K562 (cell line): ENCODE measurements around the gene BBS1. TPM values are rescaled to one million over a fixed set of nuclear protein-coding genes. Genes with fewer than 3 reads are reported as not detected.

ENCODE experiments used
- ATAC-seq: fragments of 200-7000 bp; cut with Tn5 transposase; 3 replicates; pipeline ENCODE4 v1.9.1; 2020; ENCODE audit warnings: moderate library complexity
- BruUV-seq: library from RNA; stranded (reverse); fragments of 400-500 nt; replicated peaks from 2 replicates; lab custom pipeline; 2021; lab: Mats Ljungman, UMichigan
- CTCF ChIA-PET: fragments of 300-600 bp; formaldehyde crosslinking; extraction: SDS; loops from one replicate; lab custom pipeline; 2021; ENCODE audit warnings: low intra/inter-chr PET ratio; lab: Yijun Ruan, JAX
- POLR2A ChIA-PET: fragments of 300-600, 350-650 bp; sonication (Branson Sonifier 250); formaldehyde crosslinking; extraction: SDS; loops from one replicate; lab custom pipeline; 2021; ENCODE audit warnings: antibody characterized with exemption, inconsistent platforms; lab: Yijun Ruan, JAX
- DNase-seq, 4 experiments: peaks; one replicate each; pipeline versions ENCODE4 v3.0.0 to v3.0.0-alpha.2; 2011 to 2018; ENCODE audit warnings: low spot score in 3 of 4, mixed read lengths in 3 of 4; ENCODE audit errors: extremely low read depth in 1 of 4
- FAIRE-seq: peaks from 2 replicates; lab custom pipeline; 2011; peaks lifted over from hg19 to GRCh38; lab: Jason Lieb, UNC
- H2AFZ ChIP-seq: 2 replicates; pipeline ENCODE4 v1.6.0; 2011; ENCODE audit warnings: low read depth, low read length, control low read depth, inconsistent platforms
- H3K27ac ChIP-seq: fragments of 200-600 bp; 3 replicates; pipeline ENCODE4 v1.8.0; 2011; ENCODE audit warnings: low read depth, mild to moderate bottlenecking, control low read depth, inconsistent platforms, low read length, moderate library complexity, mixed read lengths; ENCODE audit errors: extremely low read depth
- H3K27me3 ChIP-seq, 2 experiments: fragments of 300-600 bp in 1 of 2; 2 replicates in 1 of 2; 3 replicates in 1 of 2; pipeline versions ENCODE4 v1.6.0 to v1.8.0; 2011; ENCODE audit warnings: inconsistent platforms in 2 of 2, low read length in 2 of 2, mild to moderate bottlenecking in 1 of 2, mixed read lengths in 1 of 2, moderate library complexity in 1 of 2; ENCODE audit not compliant: control insufficient read depth in 2 of 2, insufficient read depth in 2 of 2
- H3K36me3 ChIP-seq: fragments of 300-600 bp; 3 replicates; pipeline ENCODE4 v1.8.0; 2011; ENCODE audit warnings: mild to moderate bottlenecking, low read length, inconsistent platforms; ENCODE audit not compliant: control insufficient read depth, insufficient read depth
- H3K4me1 ChIP-seq, 2 experiments: fragments of 200-600 bp in 1 of 2; replicated peaks in 1 of 2; 2 replicates in 1 of 2; 3 replicates in 1 of 2; pipeline versions ENCODE4 v1.5.1 to v1.8.0; 2011; ENCODE audit warnings: inconsistent platforms in 2 of 2, low read length in 2 of 2, mild to moderate bottlenecking in 1 of 2, mixed read lengths in 1 of 2, moderate library complexity in 1 of 2; ENCODE audit not compliant: control insufficient read depth in 2 of 2, insufficient read depth in 2 of 2
- H3K4me2 ChIP-seq: 2 replicates; pipeline ENCODE4 v1.6.1; 2011; ENCODE audit warnings: low read length, control low read depth, inconsistent platforms, mixed read lengths; ENCODE audit not compliant: insufficient read depth
- H3K4me3 ChIP-seq: fragments of 200-600 bp; sonication (generic), shearing (Covaris generic); 2 replicates; pipeline ENCODE4 v1.5.1; 2016; ENCODE audit warnings: control low read depth, inconsistent platforms
- H3K79me2 ChIP-seq: fragments of 200-600 bp; 3 replicates; pipeline ENCODE4 v1.8.0; 2011; ENCODE audit warnings: low read length, inconsistent platforms; ENCODE audit not compliant: control insufficient read depth, insufficient read depth
- H3K9ac ChIP-seq, 2 experiments: 2 replicates each; pipeline versions ENCODE4 v1.6.0 to v1.6.1; 2011; ENCODE audit warnings: low read depth in 2 of 2, low read length in 2 of 2, control low read depth in 1 of 2, inconsistent platforms in 1 of 2, mild to moderate bottlenecking in 1 of 2, mixed read lengths in 1 of 2; ENCODE audit not compliant: insufficient read depth in 1 of 2
- H3K9me1 ChIP-seq: one replicate; pipeline ENCODE4 v1.6.0; 2011; ENCODE audit warnings: inconsistent platforms, mild to moderate bottlenecking, low read length, moderate library complexity; ENCODE audit not compliant: control insufficient read depth, insufficient read depth
- H3K9me3 ChIP-seq: replicated peaks from 2 replicates; pipeline ENCODE4 v1.5.1; 2011; ENCODE audit warnings: low read depth, low read length, inconsistent platforms; ENCODE audit not compliant: control insufficient read depth, insufficient read depth
- H4K20me1 ChIP-seq: replicated peaks from 2 replicates; pipeline ENCODE4 v1.6.1; 2011; ENCODE audit warnings: low read length, inconsistent platforms, mixed read lengths; ENCODE audit not compliant: control insufficient read depth, insufficient read depth
- C11orf30 ChIP-seq: fragments of 450-650 bp; IDR thresholded peaks from 2 replicates; pipeline ENCODE4 v1.6.1; 2016; ENCODE audit warnings: low read depth, mild to moderate bottlenecking
- HDAC1 ChIP-seq, 2 experiments: fragments of 450-650 bp; IDR thresholded peaks; 2 replicates each; pipeline ENCODE4 v1.6.1; 2016 to 2017; ENCODE audit warnings: inconsistent platforms in 1 of 2, mild to moderate bottlenecking in 1 of 2, moderate library complexity in 1 of 2
- MYNN ChIP-seq, 2 experiments: sonication (generic); formaldehyde crosslinking in 1 of 2; IDR thresholded peaks; 2 replicates each; pipeline versions ENCODE4 v1.5.0 to v1.6.1; 2016 to 2020; ENCODE audit warnings: antibody characterized with exemption in 1 of 2, missing genetic modification reagents in 1 of 2
- PHF21A ChIP-seq: fragments of 450-650 bp; IDR thresholded peaks from 2 replicates; pipeline ENCODE4 v1.6.1; 2017; ENCODE audit warnings: low read depth, borderline replicate concordance
- RFX1 ChIP-seq: fragments of 450-650 bp; IDR thresholded peaks from 2 replicates; pipeline ENCODE4 v1.6.1; 2016; ENCODE audit warnings: mild to moderate bottlenecking, moderate library complexity
- SP2 ChIP-seq: IDR thresholded peaks from 2 replicates; pipeline ENCODE4 v1.6.1; 2011; ENCODE audit warnings: mild to moderate bottlenecking, low read depth, low read length, moderate library complexity; ENCODE audit not compliant: poor library complexity, severe bottlenecking; ENCODE audit errors: extremely low read depth
- TEAD4 ChIP-seq, 2 experiments: sonication (generic) in 1 of 2; formaldehyde crosslinking in 1 of 2; IDR thresholded peaks; 2 replicates each; pipeline versions ENCODE4 v1.6.1 to v1.8.0; 2012 to 2022; ENCODE audit warnings: borderline replicate concordance in 1 of 2, inconsistent platforms in 1 of 2, low read length in 1 of 2, mild to moderate bottlenecking in 1 of 2, missing genetic modification reagents in 1 of 2
- U2AF2 ChIP-seq: fragments of 200-400 bp; formaldehyde crosslinking; optimal IDR thresholded peaks from 2 replicates; pipeline ENCODE3; 2017; ENCODE audit warnings: low read depth, mild to moderate bottlenecking, low read length
- ZNF121 ChIP-seq: sonication (generic); formaldehyde crosslinking; conservative IDR thresholded peaks from 2 replicates; pipeline ENCODE4 v1.8.0; 2022; ENCODE audit warnings: missing genetic modification reagents
- ZNF316 ChIP-seq: fragments of 450-650 bp; IDR thresholded peaks from 2 replicates; pipeline ENCODE4 v1.6.1; 2016
- WGBS: fragments of 100-300 bp; shearing (Covaris generic); methylation state at CpG from one replicate; pipeline ENCODE4 v1.1.6; 2016; ENCODE audit warnings: low coverage, mixed read lengths; ENCODE audit not compliant: insufficient coverage; ENCODE audit errors: missing lambda C conversion rate; 5-methylcytosine and 5-hydroxymethylcytosine counted together
- in situ Hi-C: fragments of 300-500 bp; cut with MboI; formaldehyde crosslinking; loops from 4 replicates; pipeline ENCODE4 v1.15.0; 2018; ENCODE audit warnings: inconsistent platforms, mixed read lengths
- intact Hi-C: fragments of 100-400 bp; cut with micrococcal nuclease; formaldehyde crosslinking; loops from 2 replicates; pipeline ENCODE4 v1.14.2; 2022
- polyA plus RNA-seq, 8 experiments: library from polyadenylated mRNA; depleted of rRNA in 4 of 8; stranded (reverse) in 5 of 8; unstranded in 3 of 8; fragments of >200 nt; fragmentation: Nextera tagmentation in 2 of 8; fragmentation: Illumina TruSeq in 1 of 8; extraction: Ambion mirVana in 2 of 8; extraction: Trizol in 1 of 8; gene quantifications; 2 replicates each; pipeline versions ENCODE4 v1.2.1 to v1.2.3, GENCODE V29; 2011 to 2014; ENCODE audit warnings: inconsistent platforms in 1 of 8, missing spikeins in 1 of 8
- total RNA-seq, 7 experiments: library from RNA; depleted of rRNA in 6 of 7; stranded (reverse); fragments of >200 nt in 6 of 7; fragmentation: Illumina TruSeq in 2 of 7; extraction: Trizol in 2 of 7; gene quantifications; 2 replicates each; pipeline versions ENCODE4 v1.2.1 to v1.2.3, GENCODE V29; 2011 to 2021; ENCODE audit warnings: low replicate concordance in 1 of 7
- TF ChIP-seq, protein P1 (sequence below): fragments of 250-450 bp; sonication (Bioruptor Pico); IDR thresholded peaks from 2 replicates; pipeline ENCODE4 v1.8.0; 2022; ENCODE audit warnings: moderate library complexity, mild to moderate bottlenecking, inconsistent platforms
- TF ChIP-seq, protein P2 (sequence below), 2 experiments: fragments of 450-650 bp in 1 of 2; sonication (generic) in 1 of 2; formaldehyde crosslinking in 1 of 2; IDR thresholded peaks in 1 of 2; conservative IDR thresholded peaks in 1 of 2; 2 replicates each; pipeline versions ENCODE4 v1.6.1 to v1.8.1; 2016 to 2023; ENCODE audit warnings: mild to moderate bottlenecking in 2 of 2, moderate library complexity in 2 of 2, inconsistent platforms in 1 of 2, missing genetic modification reagents in 1 of 2
- TF ChIP-seq, protein P3 (sequence below): fragments of 450-650 bp; IDR thresholded peaks from 2 replicates; pipeline ENCODE4 v1.6.1; 2017; ENCODE audit warnings: antibody characterized with exemption

Gene BBS1
- total and polyA plus RNA-seq, 9 of the 15 experiments (the other 6 are each of a cell fraction or from before 2014, with no cell fraction given) = 9.0 to 19.8 (median 12.1) TPM

DNA sequence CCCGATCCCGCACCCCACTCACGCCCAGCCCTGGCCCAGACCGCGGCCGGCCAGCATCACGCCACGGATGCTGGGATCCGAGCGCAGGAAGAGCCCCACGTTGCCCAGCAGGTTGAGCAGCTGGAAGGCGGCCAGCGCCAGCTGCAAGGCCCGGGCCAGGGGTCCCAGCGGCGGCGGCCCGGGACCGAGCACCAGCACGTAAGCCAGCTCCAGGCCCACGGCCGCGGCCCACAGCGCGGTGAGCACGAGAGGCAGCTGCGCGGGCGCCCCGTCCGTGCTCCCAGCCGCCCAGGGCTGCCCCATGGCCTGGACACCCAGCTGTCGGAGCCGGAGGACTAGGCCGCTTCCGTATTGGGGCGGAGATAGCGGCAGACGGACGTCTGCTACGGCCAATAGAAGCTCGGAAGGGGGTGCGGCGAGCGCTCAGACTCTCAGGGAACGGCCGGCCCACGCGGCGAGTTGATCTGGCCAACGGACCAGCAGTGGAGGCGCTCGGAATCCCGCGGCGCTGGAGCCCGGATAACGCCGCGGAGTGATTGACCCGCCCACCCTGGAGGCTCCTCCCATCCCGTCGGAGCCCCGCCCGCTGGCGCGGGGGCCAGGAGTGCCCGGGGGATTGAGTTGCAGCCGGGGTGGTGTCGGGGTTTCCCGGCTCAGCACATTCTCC, 35.4 kb downstream of the BBS1 start, which contains the start of gene ZDHHC24:
TSS of gene ZDHHC24 (minus strand) at position 348 of the 667 bp plus-strand sequence. CDS start at position 303, 45 bp downstream.
- in situ Hi-C loops (no loop called here), intact Hi-C loops (no loop called here)
- peak; percentile 99 for ATAC-seq
- CTCF ChIA-PET = no interaction called here
- peaks cover 6% of the 10 kb centered on the region; the same call in 1 of the 3 replicates for H3K79me2 ChIP-seq
- H3K9me3 ChIP-seq = no peaks in the 10 kb centered on the region
- H3K4me3 ChIP-seq = peak within 1 kb of the TSS; percentile 94
- H3K9ac ChIP-seq = peak within 1 kb of the TSS; percentile 81 to 98
- peak within 1 kb of the TSS; percentile 81 for H2AFZ ChIP-seq
- peaks cover 0 to 38% of the 10 kb centered on the region in 2 experiments; a peak in 4 of 5 replicates for H3K4me1 ChIP-seq
- WGBS = 0% methylated on average over 35 of the region's 71 CpGs
- no peaks in the 10 kb centered on the region for H4K20me1 ChIP-seq
- no peaks in the 10 kb centered on the region for H3K9me1 ChIP-seq
- peak within 1 kb of the TSS; percentile 75 for H3K4me2 ChIP-seq
- peaks cover 0 to 4% of the 10 kb centered on the region in 2 experiments; a peak in 1 of 5 replicates for H3K27me3 ChIP-seq
- peak within 1 kb of the TSS; percentile 73 for H3K27ac ChIP-seq
- no TSS peak for BruUV-seq
- FAIRE-seq = peak; percentile 98
- POLR2A ChIA-PET = interaction anchor here (0.6 to 1.8 kb wide), 10 partner anchors 9 to 132 kb away, joined by 3 to 12 read pairs (median 5); partner anchors contain the start of gene RBM4B
- peaks cover 5% of the 10 kb centered on the region; the same call in 1 of the 3 replicates for H3K36me3 ChIP-seq
- peak; percentile 97 to 99 (median 98) for DNase-seq
- TF ChIP-seq RFX1 (no peak), PHF21A (no peak), SP2 (peak; percentile 67), HDAC1 (IDR thresholded peaks at IDR 0.05) (peak in 1 of 2 experiments; percentile 67; a peak in 1 of 4 replicates), ZNF121 (no peak), TEAD4 (IDR thresholded peaks at IDR 0.05; ENCODE audit: low read length) (0 out of 2 replicates have a peak, but pooled peaks have one; percentile 20), TEAD4 (CRISPR knock-in tag; IDR thresholded peaks at IDR 0.05; ENCODE audit: borderline replicate concordance) (no peak), C11orf30 (no peak), ZNF316 (no peak), MYNN (IDR thresholded peaks at IDR 0.05) (no peak), MYNN (CRISPR knock-in tag; IDR thresholded peaks at IDR 0.05) (no peak), U2AF2 (no peak)
- TF ChIP-seq, protein P1, sequence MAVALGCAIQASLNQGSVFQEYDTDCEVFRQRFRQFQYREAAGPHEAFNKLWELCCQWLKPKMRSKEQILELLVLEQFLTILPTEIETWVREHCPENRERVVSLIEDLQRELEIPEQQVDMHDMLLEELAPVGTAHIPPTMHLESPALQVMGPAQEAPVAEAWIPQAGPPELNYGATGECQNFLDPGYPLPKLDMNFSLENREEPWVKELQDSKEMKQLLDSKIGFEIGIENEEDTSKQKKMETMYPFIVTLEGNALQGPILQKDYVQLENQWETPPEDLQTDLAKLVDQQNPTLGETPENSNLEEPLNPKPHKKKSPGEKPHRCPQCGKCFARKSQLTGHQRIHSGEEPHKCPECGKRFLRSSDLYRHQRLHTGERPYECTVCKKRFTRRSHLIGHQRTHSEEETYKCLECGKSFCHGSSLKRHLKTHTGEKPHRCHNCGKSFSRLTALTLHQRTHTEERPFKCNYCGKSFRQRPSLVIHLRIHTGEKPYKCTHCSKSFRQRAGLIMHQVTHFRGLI = no peak
- TF ChIP-seq, protein P2, sequence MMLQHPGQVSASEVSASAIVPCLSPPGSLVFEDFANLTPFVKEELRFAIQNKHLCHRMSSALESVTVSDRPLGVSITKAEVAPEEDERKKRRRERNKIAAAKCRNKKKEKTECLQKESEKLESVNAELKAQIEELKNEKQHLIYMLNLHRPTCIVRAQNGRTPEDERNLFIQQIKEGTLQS (IDR thresholded peaks at IDR 0.05) = no peak
- TF ChIP-seq, protein P2 (CRISPR knock-in tag; conservative IDR thresholded peaks at IDR 0.05) = no peak
- TF ChIP-seq, protein P3, sequence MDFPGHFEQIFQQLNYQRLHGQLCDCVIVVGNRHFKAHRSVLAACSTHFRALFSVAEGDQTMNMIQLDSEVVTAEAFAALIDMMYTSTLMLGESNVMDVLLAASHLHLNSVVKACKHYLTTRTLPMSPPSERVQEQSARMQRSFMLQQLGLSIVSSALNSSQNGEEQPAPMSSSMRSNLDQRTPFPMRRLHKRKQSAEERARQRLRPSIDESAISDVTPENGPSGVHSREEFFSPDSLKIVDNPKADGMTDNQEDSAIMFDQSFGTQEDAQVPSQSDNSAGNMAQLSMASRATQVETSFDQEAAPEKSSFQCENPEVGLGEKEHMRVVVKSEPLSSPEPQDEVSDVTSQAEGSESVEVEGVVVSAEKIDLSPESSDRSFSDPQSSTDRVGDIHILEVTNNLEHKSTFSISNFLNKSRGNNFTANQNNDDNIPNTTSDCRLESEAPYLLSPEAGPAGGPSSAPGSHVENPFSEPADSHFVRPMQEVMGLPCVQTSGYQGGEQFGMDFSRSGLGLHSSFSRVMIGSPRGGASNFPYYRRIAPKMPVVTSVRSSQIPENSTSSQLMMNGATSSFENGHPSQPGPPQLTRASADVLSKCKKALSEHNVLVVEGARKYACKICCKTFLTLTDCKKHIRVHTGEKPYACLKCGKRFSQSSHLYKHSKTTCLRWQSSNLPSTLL = no peak
